ENCODE results near the gene SLC38A2.
"Not testable (repeated sequence)": the region's sequence is repeated elsewhere in the genome, so short reads cannot be mapped to it uniquely, and the experiment has no call there.

Gene SLC38A2

GRCh38 chr12:46359667-46360280 lies 12.8 kb downstream of the SLC38A2 start:
- no peak for DNase-seq

- DNase-seq = no peak
Measured at GRCh38 chr12:46358791-46359666, 13.5 kb downstream of the SLC38A2 start.

GRCh38 chr12:46358325-46358700 lies 14.3 kb downstream of the SLC38A2 start:
- DNase-seq = no peak

- DNase-seq = no peak
Measured at GRCh38 chr12:46357438-46358324, 14.9 kb downstream of the SLC38A2 start.

- DNase-seq = no peak
Measured at GRCh38 chr12:46356655-46357437, 15.7 kb downstream of the SLC38A2 start.

GRCh38 chr12:46354802-46355199 lies 17.8 kb downstream of the SLC38A2 start:
- DNase-seq = no peak

GRCh38 chr12:46354111-46354801 lies 18.3 kb downstream of the SLC38A2 start:
- DNase-seq = no peak

- no peak for DNase-seq
Measured at GRCh38 chr12:46351886-46352650, 20.5 kb downstream of the SLC38A2 start.

GRCh38 chr12:46351138-46351537 lies 21.4 kb downstream of the SLC38A2 start:
- DNase-seq = no peak

GRCh38 chr12:46349253-46349652 lies 23.3 kb downstream of the SLC38A2 start:
- no peak for DNase-seq

- DNase-seq = no peak
Measured at GRCh38 chr12:46343118-46343852, 29.3 kb downstream of the SLC38A2 start.

- DNase-seq = no peak
Measured at GRCh38 chr12:46342562-46343033, 30.0 kb downstream of the SLC38A2 start.

- no peak for DNase-seq
Measured at GRCh38 chr12:46339051-46339450, 33.5 kb downstream of the SLC38A2 start.

- DNase-seq = no peak
Measured at GRCh38 chr12:46332260-46332659, 40.3 kb downstream of the SLC38A2 start.

GRCh38 chr12:46325075-46325474 lies 47.5 kb downstream of the SLC38A2 start:
- not testable (repeated sequence) for DNase-seq

GRCh38 chr12:46320731-46321130 lies 51.8 kb downstream of the SLC38A2 start:
- DNase-seq = no peak

- no peak for DNase-seq
Measured at GRCh38 chr12:46318037-46318436, 54.5 kb downstream of the SLC38A2 start.

Measured in NCI-H187 treated with DMSO at 0.1 percent for 48 hours (cell line).